ENCODE measurements around the gene DBT.

The DBT gene

DNA sequence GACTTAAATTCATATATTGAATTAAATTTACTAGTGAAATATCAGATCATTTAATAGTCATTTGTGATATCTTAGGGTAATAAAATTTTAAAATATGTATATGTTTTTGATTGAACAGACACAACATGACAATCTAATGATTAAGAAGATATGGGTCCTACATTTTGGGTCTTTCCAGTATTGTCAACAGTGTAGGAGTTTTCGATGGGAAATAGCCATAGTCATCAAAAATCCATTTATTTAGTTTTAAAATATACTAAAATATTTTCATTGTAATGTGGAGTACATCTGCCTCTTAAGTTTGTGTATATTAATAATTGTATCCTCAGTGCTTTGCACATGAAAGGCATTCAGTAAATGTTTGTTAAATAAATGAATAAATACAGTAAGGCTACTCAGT lies 102.7 kb downstream of the DBT start:
- H3K4me1 ChIP-seq (ENCODE audit: control insufficient read depth, low read depth, low read length) = peaks cover 5% of the 10 kb centered on the region
- H3K27me3 ChIP-seq (ENCODE audit: control insufficient read depth, insufficient read depth, low read length) = no peaks in the 10 kb centered on the region
- peaks cover 42% of the 10 kb centered on the region for H3K36me3 ChIP-seq (ENCODE audit: control insufficient read depth, low read depth, low read length)
- no peak overlapping the region for H3K9ac ChIP-seq (ENCODE audit: low read length)
- no peak overlapping the region for H3K27ac ChIP-seq (ENCODE audit: low read length)
- no peak overlapping the region for H3K4me3 ChIP-seq (ENCODE audit: low read length)
- H3K9me3 ChIP-seq (ENCODE audit: control insufficient read depth, low read depth, low read length) = no peaks in the 10 kb centered on the region

GRCh38 chr1:100145116-100145515 lies 104.5 kb downstream of the DBT start:
- H3K9ac ChIP-seq (ENCODE audit: low read length) = no peak overlapping the region
- no peaks in the 10 kb centered on the region for H3K27me3 ChIP-seq (ENCODE audit: control insufficient read depth, insufficient read depth, low read length)
- peaks cover 57% of the 10 kb centered on the region for H3K36me3 ChIP-seq (ENCODE audit: control insufficient read depth, low read depth, low read length)
- H3K4me1 ChIP-seq (ENCODE audit: control insufficient read depth, low read depth, low read length) = peaks cover 5% of the 10 kb centered on the region
- no peak overlapping the region for H3K4me3 ChIP-seq (ENCODE audit: low read length)
- H3K9me3 ChIP-seq (ENCODE audit: control insufficient read depth, low read depth, low read length) = no peaks in the 10 kb centered on the region
- H3K27ac ChIP-seq (ENCODE audit: low read length) = no peak overlapping the region

GRCh38 chr1:100142343-100142742 lies 107.3 kb downstream of the DBT start:
- H3K9ac ChIP-seq (ENCODE audit: low read length) = no peak overlapping the region
- no peak overlapping the region for H3K27ac ChIP-seq (ENCODE audit: low read length)
- H3K36me3 ChIP-seq (ENCODE audit: control insufficient read depth, low read depth, low read length) = peaks cover 76% of the 10 kb centered on the region

DNA sequence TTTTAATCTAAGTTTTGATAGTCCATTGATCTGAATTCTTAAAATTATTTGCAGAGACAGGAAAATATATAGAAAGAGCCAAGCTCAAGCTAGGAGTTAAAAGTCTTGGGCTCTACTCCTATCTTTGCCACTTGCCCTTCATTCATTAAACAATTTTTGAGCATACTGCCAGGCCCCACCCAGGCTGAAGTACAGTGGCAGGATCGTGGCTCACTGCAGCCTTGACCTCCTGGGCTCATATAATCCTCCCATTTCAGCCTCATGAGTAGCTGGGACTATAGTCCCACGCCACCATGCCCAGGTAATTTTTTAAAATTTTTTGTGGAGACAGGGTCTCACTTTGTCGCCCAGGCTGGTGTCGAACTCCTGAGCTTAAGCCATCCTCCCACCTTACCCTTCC lies 108.4 kb downstream of the DBT start:
- no peaks in the 10 kb centered on the region for H3K27me3 ChIP-seq (ENCODE audit: control insufficient read depth, insufficient read depth, low read length)
- H3K27ac ChIP-seq (ENCODE audit: low read length) = no peak overlapping the region
- no peaks in the 10 kb centered on the region for H3K9me3 ChIP-seq (ENCODE audit: control insufficient read depth, low read depth, low read length)
- H3K9ac ChIP-seq (ENCODE audit: low read length) = no peak overlapping the region
- H3K4me1 ChIP-seq (ENCODE audit: control insufficient read depth, low read depth, low read length) = no peaks in the 10 kb centered on the region
- no peak overlapping the region for H3K4me3 ChIP-seq (ENCODE audit: low read length)
- H3K36me3 ChIP-seq (ENCODE audit: control insufficient read depth, low read depth, low read length) = peaks cover 78% of the 10 kb centered on the region

More at GRCh38 chr1:100142343-100142742, 107.3 kb downstream of the DBT start:
- Histone ChIP-seq H3K4me1 (ENCODE audit: control insufficient read depth, low read depth, low read length) (peaks cover 2% of the 10 kb centered on the region), H3K27me3 (ENCODE audit: control insufficient read depth, insufficient read depth, low read length) (no peaks in the 10 kb centered on the region), H3K9me3 (ENCODE audit: control insufficient read depth, low read depth, low read length) (no peaks in the 10 kb centered on the region), H3K4me3 (ENCODE audit: low read length) (no peak overlapping the region)

GRCh38 chr1:100137602-100138001 lies 112.0 kb downstream of the DBT start:
- Histone ChIP-seq H3K27ac (ENCODE audit: low read length) (no peak overlapping the region), H3K4me1 (ENCODE audit: control insufficient read depth, low read depth, low read length) (no peaks in the 10 kb centered on the region), H3K9me3 (ENCODE audit: control insufficient read depth, low read depth, low read length) (no peaks in the 10 kb centered on the region), H3K4me3 (ENCODE audit: low read length) (no peak overlapping the region), H3K27me3 (ENCODE audit: control insufficient read depth, insufficient read depth, low read length) (no peaks in the 10 kb centered on the region), H3K36me3 (ENCODE audit: control insufficient read depth, low read depth, low read length) (peaks cover 45% of the 10 kb centered on the region), H3K9ac (ENCODE audit: low read length) (no peak overlapping the region)

Data from iPS-18a (cell line).